NCI-H2171 (cell line): ENCODE measurements around the gene RPL10.
A peak's percentile ranks its signal among the peaks of the same experiment; 100 is the strongest.

Experiments
- DNase-seq: peaks from one replicate; lab custom pipeline; 2025; lab: John Stamatoyannopoulos, UW

Gene RPL10

GRCh38 chrX:154362085-154362742, 36.0 kb upstream of the RPL10 start:
- DNase-seq: no peak

- no peak for DNase-seq
Measured at GRCh38 chrX:154363706-154364439, 34.3 kb upstream of the RPL10 start.

DNA sequence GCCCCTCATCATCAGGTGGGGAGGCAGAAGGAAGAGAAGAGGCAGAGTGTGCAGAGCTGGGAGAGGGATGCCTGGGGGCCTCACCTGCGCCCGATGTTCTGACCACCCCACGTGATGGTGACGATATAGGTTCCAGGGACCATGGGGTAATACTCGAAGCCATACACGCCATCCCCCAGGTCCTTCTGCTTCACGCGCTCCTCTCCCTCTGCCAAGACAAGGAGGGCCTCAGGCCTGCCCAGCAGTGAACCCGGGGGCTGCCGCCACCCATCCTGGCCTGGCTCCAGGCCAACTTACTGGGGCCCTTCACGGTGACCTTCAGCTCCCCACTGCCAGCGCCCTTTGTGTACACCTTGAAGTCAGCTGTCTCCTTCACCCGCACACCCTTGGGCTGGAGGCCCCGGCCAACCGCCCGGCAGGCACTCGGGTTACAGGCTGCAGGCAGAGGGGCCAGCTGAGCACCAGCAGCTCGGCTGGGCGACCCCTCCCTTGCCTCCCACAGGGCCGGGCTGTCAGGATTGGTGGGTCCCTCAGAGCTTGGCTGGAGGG, 33.1 kb upstream of the RPL10 start:
- DNase-seq: no peak

DNA sequence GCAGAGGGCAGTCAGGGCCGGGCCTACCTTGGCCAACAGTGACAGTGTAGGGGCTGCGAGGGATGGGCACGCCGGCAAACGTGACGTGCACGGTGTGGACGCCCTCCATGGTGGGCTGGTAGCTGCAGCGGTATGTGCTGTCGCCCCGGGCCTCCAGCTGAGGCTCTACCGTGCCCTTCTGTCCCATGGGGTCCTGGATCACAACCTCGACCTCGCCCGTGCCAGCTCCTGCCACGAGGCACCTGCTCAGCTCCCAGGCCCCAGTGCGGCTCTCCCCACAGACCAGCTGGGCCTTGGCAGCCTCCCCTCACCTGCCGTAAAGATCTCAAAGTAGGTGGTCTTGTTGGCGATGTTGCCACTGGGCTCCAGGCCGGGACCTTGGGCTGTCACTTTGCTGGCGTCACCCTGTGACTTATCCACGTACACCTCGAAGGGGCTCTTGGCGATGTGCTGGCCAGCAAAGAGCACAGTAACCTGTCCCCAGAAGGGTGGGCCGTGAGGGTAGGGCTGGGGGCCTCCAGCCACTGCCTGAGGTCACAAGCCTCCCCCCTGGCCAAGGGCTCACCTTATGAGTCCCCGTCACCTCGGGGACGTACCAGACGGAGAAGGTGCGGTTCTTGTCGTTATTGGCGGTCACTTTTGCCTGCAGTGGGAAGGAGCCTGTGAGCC, 32.0 kb upstream of the RPL10 start:
- no peak for DNase-seq

GRCh38 chrX:154366666-154367055, 31.5 kb upstream of the RPL10 start:
- no peak for DNase-seq

GRCh38 chrX:154367474-154368308, 30.5 kb upstream of the RPL10 start:
- no peak for DNase-seq

DNA sequence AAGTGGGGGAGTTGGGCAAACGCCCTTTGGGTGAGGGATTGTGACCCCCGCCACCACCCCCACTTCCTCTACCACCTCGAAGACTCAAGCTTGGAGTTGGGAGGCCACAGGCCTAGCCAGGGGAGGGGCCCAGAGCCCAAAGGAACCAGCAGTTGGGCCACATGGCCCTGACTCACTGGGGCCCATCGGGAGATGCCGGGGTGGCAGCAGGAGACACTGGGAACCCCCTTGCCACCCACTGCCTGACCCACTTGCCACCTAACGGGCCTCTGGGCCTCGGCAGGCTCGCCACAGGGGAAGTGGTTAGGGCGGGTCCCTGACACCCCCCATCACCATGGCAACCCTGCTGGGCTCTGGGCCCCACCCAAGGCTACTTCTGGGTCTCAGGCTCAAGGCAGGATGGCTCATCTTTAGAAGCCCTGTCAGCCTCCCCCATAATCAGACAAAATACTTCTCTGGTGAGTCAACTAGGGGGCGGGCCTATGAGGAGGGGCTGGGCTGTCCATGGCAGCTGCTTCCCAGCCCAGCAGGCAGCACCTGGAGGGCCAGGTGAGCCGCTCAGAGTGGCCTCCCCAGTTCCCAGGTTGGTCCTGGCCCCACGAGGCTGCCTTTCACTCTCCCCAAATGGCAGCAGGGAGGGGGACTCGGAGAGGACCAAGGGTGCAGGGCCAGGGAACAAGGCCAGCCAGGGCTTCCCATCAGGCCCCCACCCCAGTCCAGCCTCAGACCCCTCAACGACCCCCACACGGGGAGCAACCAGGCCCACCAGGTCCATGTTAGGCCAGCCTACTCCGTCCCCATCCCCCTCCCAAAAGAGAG, 29.3 kb upstream of the RPL10 start:
- no peak for DNase-seq

GRCh38 chrX:154369449-154370299, 28.5 kb upstream of the RPL10 start:
- peak; percentile 51 for DNase-seq

- no peak for DNase-seq
Measured at GRCh38 chrX:154370300-154371016, 27.7 kb upstream of the RPL10 start.

- peak; percentile 79 for DNase-seq
Measured at GRCh38 chrX:154371017-154371788, 27.0 kb upstream of the RPL10 start.

GRCh38 chrX:154371789-154372300, 26.3 kb upstream of the RPL10 start:
- DNase-seq: no peak

DNA sequence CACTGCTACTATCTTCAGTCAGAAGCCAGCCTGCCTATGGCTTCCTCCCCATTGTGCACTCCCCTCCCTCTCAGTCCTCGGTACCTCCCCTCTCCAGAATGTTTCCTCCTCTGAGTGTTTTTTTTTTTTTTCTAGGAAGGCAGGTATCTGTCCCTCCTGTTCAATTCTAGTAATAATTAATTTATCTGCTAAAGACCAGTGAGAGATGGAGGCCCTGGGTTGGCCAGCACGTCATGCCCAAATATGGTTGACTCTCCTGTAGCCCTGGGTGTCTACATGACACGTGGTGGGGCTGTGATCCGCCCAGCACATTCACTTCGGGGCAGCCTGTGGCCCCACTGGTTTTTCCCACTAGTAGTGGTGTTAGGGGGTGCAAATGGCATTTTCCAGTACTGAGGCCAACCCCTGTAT, 25.6 kb upstream of the RPL10 start:
- no peak for DNase-seq

DNA sequence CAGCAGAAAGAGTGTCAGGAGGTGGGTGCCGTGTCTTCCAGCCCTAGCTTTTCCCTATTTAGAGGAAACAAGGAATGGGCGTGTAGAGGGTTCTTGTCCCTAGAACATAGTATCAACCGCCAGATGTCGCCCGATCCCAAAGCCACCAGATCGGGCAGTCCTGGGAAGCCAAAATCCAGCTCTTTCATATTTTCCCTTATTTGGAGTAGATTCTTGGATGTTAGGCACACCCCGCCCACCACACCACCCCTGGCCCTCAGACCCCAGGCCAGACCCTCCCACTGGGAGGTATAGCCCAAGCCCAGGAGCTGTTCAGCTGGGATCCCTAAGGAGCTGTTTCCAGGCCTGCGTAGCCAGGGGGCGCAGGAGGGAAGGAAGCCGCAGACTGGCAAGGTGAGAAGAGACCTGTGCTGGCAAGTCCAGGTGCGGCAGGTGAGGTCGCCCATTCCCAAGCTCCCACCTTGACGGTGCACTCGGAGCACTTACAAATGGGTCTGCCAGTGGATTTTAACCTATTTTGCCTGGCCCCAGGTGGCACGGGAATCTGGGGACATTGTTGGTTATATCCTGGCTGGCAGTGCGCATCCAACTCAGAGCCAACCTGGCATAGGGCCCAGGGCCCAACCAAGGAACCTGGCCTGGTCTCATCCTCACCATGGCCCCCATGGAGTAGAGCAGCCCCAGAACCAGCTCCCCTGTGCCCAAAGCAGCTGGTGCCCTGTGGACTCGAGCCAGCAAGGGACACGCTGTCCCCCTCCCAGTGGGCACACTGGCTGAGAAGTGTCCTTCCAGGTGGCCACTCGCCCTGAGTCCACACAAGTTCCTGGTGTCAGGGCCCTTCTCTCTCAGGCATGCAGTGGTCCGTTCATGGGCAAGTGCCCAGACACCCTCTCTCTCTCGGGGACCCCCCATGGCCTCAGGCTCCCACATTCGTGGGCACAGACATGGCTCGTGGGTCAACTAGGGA, 24.6 kb upstream of the RPL10 start:
- DNase-seq: peak; percentile 64

GRCh38 chrX:154374313-154375155, 23.6 kb upstream of the RPL10 start, which contains the start of gene FLNA:
Gene FLNA, minus strand, starts transcription at chrX:154374634. Its CDS starts 3,389 bp downstream, at chrX:154371245.
- DNase-seq: no peak

- no peak for DNase-seq
Measured at GRCh38 chrX:154375156-154375504, 23.0 kb upstream of the RPL10 start.

DNA sequence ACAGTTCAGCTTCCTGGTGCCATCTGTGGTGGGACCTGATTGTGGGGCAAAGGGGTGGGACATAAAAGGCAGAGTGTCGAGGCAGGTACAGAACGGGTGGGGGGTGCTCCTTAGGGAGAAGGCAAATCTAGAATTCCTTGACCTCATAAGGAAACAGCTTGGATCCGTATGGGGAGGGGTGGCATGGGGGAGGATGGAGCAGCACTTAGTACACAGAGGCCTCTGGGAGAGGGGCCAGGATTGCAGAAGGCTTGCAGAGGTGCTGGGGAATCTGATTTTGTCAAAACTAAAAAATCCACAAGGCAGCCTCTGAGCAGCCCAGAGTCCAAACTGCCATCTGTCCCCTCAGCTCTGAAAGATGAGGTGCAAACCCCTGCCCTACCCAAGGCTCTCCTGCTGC, 21.4 kb upstream of the RPL10 start:
- no peak for DNase-seq
